ENCODE results near the gene CSPG4. TPM values are rescaled to one million over a fixed set of nuclear protein-coding genes. Genes with fewer than 3 reads are reported as not detected.
A peak's percentile ranks its signal among the peaks of the same experiment; 100 is the strongest.

CSPG4 gene
- total and polyA plus RNA-seq, 9 of the 15 experiments (the other 6 are each of a cell fraction or from before 2014, with no cell fraction given): under 0.01 to 0.07 (median 0.04) TPM; not detected in 5

- no peak for TF ChIP-seq HSF4 (CRISPR knock-in tag; IDR thresholded peaks at IDR 0.05; ENCODE audit: borderline replicate concordance)
- TF ChIP-seq BCOR (IDR thresholded peaks at IDR 0.05): peak; percentile 80
- no peak for TF ChIP-seq ZNF707 (CRISPR knock-in tag; conservative IDR thresholded peaks at IDR 0.05)
- peak; percentile 88 for TF ChIP-seq POLR2G (IDR thresholded peaks at IDR 0.05; ENCODE audit: low read depth, low read length)
- TF ChIP-seq NRF1 (conservative IDR thresholded peaks at IDR 0.05 in 1 of 2, IDR thresholded peaks at IDR 0.05 in 1 of 2): peak; percentile 80 to 83
- TF ChIP-seq, protein P1, sequence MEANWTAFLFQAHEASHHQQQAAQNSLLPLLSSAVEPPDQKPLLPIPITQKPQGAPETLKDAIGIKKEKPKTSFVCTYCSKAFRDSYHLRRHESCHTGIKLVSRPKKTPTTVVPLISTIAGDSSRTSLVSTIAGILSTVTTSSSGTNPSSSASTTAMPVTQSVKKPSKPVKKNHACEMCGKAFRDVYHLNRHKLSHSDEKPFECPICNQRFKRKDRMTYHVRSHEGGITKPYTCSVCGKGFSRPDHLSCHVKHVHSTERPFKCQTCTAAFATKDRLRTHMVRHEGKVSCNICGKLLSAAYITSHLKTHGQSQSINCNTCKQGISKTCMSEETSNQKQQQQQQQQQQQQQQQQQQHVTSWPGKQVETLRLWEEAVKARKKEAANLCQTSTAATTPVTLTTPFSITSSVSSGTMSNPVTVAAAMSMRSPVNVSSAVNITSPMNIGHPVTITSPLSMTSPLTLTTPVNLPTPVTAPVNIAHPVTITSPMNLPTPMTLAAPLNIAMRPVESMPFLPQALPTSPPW (CRISPR knock-in tag; IDR thresholded peaks at IDR 0.05): peak; percentile 92
- peak; percentile 15; the same call in 1 of the 2 replicates for TF ChIP-seq HDAC2 (IDR thresholded peaks at IDR 0.05)
- peak; percentile 85; the same call in 1 of the 2 replicates for TF ChIP-seq MTA3 (IDR thresholded peaks at IDR 0.05; ENCODE audit: borderline replicate concordance)
- TF ChIP-seq MLLT1 (IDR thresholded peaks at IDR 0.05): peak in 1 of 2 experiments; percentile 48; a peak in 1 of 4 replicates
- peak; percentile 90 for TF ChIP-seq TOE1 (IDR thresholded peaks at IDR 0.05; ENCODE audit: borderline replicate concordance)
- TF ChIP-seq TOE1 (CRISPR knock-in tag; IDR thresholded peaks at IDR 0.05; ENCODE audit: borderline replicate concordance, low read depth): no peak; the same call in 1 of the 2 replicates
- TF ChIP-seq HCFC1 (IDR thresholded peaks at IDR 0.05; ENCODE audit: low read depth, low read length): peak; percentile 66
- peak; percentile 89 for TF ChIP-seq SUPT5H (IDR thresholded peaks at IDR 0.05)
- peak; percentile 99; the same call in 1 of the 2 replicates for TF ChIP-seq ZNF408 (CRISPR knock-in tag; IDR thresholded peaks at IDR 0.05; ENCODE audit: low read depth)
- 0 out of 2 replicates have a peak, but pooled peaks have one; percentile 9 for TF ChIP-seq BRD4 (IDR thresholded peaks at IDR 0.05)
- peak; percentile 74 for TF ChIP-seq NCOA1 (IDR thresholded peaks at IDR 0.05; ENCODE audit: low read depth)
- TF ChIP-seq ARID4B (CRISPR knock-in tag; IDR thresholded peaks at IDR 0.05): 0 out of 2 replicates have a peak, but pooled peaks have one; percentile 61
- no peak for TF ChIP-seq ZNF224 (CRISPR knock-in tag; IDR thresholded peaks at IDR 0.05)
- TF ChIP-seq ZNF197 (CRISPR knock-in tag; IDR thresholded peaks at IDR 0.05; ENCODE audit: low read depth): 0 out of 2 replicates have a peak, but pooled peaks have one; percentile 24
Observed at GRCh38 chr15:75625542-75626347, 86.9 kb downstream of the CSPG4 start, which contains the start of gene SNUPN (continued).
